HL-60 (cell line): ENCODE data around the gene MYO7A.

ENCODE experiments used
- DNase-seq, 2 experiments: peaks; one replicate each; pipeline ENCODE4 v3.0.0-alpha.2; 2010 to 2020; ENCODE audit warnings: low read depth in 1 of 2, low spot score in 1 of 2
- H3K27ac ChIP-seq: fragments of 250-450 bp; sonication (Bioruptor Pico); replicated peaks from 2 replicates; pipeline ENCODE4 v1.5.1; 2020; ENCODE audit warnings: mild to moderate bottlenecking, moderate library complexity
- H3K27me3 ChIP-seq: fragments of 250-450 bp; sonication (Bioruptor Pico); 2 replicates; pipeline ENCODE4 v1.5.1; 2021; ENCODE audit warnings: mild to moderate bottlenecking, moderate library complexity; ENCODE audit not compliant: insufficient read depth, poor library complexity, severe bottlenecking
- H3K4me3 ChIP-seq: replicated peaks from 2 replicates; pipeline ENCODE4 v1.5.1; 2011; ENCODE audit warnings: mild to moderate bottlenecking, control low read depth, low read length; ENCODE audit not compliant: insufficient read depth
- CTCF ChIP-seq: IDR thresholded peaks from one replicate; pipeline ENCODE4 v1.5.1; 2011; ENCODE audit warnings: low read length, control low read depth, inconsistent platforms; ENCODE audit not compliant: insufficient read depth
- GABPA ChIP-seq: IDR thresholded peaks from 2 replicates; pipeline ENCODE4 v1.6.1; 2012; ENCODE audit warnings: low read depth
- POLR2AphosphoS5 ChIP-seq: IDR thresholded peaks from 2 replicates; pipeline ENCODE4 v1.6.1; 2012; ENCODE audit warnings: low read depth
- REST ChIP-seq: IDR thresholded peaks from 2 replicates; pipeline ENCODE4 v1.6.1; 2012; ENCODE audit warnings: low read depth; ENCODE audit not compliant: insufficient replicate concordance
- SPI1 ChIP-seq: IDR thresholded peaks from 2 replicates; pipeline ENCODE4 v1.6.1; 2012; ENCODE audit warnings: low read depth, mild to moderate bottlenecking, borderline replicate concordance

MYO7A gene

DNA sequence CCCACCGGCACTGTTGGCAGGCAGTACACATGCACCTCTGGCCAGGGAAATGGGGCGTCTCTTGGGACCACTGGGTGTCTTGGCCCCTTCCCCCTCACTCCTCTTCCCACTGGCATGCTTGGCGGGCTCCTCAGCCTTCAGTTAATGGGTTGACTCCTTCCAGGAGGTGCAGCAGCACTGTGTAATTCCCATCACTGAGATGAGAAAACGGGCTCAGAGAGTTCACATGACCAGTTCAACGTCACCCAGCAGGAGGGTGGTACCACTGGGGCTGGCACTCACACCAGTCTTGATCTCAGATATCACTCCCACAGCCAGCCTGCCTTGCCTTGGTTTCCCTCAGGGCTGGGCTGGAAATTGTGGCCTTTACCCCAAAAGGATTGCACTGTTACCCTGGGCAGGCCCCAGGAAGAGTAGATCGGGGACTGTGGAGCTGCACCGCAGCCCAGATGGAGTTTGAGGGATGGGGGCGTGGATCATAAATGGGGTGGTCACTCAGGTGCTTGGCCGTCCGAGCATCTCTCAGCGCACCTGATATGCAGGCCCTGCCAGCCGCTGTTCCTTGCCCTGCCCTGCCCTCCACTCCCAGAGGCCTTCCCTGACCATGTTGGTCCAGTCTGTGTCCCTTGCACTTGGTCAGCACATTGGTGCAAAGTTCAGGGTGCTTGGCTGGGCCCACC is 44.3 kb upstream of the MYO7A start:
- Histone ChIP-seq H3K4me3 (no peak overlapping the region), H3K27me3 (no peaks in the 10 kb centered on the region), H3K27ac (no peak overlapping the region)
- DNase-seq, result no peak
- TF ChIP-seq GABPA (no peak), POLR2AphosphoS5 (no peak), REST (no peak), SPI1 (no peak), CTCF (no peak)

DNA sequence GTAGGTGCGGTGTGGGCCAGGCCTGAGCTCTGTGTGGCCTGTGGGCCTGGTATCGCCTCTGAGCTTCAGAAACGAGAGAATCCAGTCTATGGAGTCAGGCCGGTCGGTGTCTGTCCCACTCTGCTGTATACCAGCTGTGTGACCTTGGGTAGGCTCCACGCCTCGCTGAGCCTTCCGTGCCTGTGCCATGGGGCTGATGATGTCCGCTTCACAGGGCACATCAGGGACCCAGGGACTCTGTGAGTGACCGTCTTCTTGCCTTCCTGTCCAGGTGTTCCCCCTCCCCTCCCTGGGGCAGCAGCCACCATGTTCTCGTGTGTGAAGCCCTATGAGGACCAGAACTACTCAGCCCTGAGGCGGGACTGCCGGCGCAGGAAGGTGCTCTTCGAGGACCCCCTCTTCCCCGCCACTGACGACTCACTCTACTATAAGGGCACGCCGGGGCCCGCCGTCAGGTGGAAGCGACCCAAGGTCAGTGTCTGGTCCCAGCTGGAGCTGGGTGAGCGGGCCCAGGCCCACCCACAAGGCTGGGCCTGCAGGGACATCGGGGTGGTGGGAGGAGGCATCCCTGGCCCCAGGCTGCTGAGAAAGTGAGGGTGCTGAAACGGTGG is 43.4 kb upstream of the MYO7A start:
- H3K4me3 ChIP-seq, result no peak overlapping the region
- no peak overlapping the region for H3K27ac ChIP-seq
- no peaks in the 10 kb centered on the region for H3K27me3 ChIP-seq
- DNase-seq, result no peak
- TF ChIP-seq SPI1 (no peak), CTCF (no peak), POLR2AphosphoS5 (no peak), REST (no peak), GABPA (no peak)

- H3K27me3 ChIP-seq, result no peaks in the 10 kb centered on the region
- no peak for DNase-seq
- TF ChIP-seq SPI1 (no peak), POLR2AphosphoS5 (no peak), CTCF (no peak), GABPA (no peak), REST (no peak)
- H3K27ac ChIP-seq, result no peak overlapping the region
- H3K4me3 ChIP-seq, result no peak overlapping the region
These were observed 42.4 kb upstream of the MYO7A start for GRCh38 chr11:77085652-77086051.
